ENCODE results near the gene JPH2.

Gene JPH2

GRCh38 chr20:44085616-44086434 lies 101.2 kb downstream of the JPH2 start:
- TF ChIP-seq ZNF274 (IDR thresholded peaks at IDR 0.05; ENCODE audit: low read depth, low read length) (no peak), SUZ12 (IDR thresholded peaks at IDR 0.05; ENCODE audit: extremely low read depth, insufficient read depth, insufficient read length) (no peak), YY1 (IDR thresholded peaks at IDR 0.05; ENCODE audit: insufficient read depth, insufficient read length) (no peak)
- Histone ChIP-seq H3K27me3 (ENCODE audit: insufficient read depth, insufficient read length) (no peaks in the 10 kb centered on the region), H3K9ac (ENCODE audit: insufficient read length, low read depth) (no peak overlapping the region), H3K4me3 (ENCODE audit: insufficient read length, low read depth) (no peak overlapping the region), H3K36me3 (ENCODE audit: insufficient read depth, insufficient read length, low read length) (no peaks in the 10 kb centered on the region), H3K9me3 (ENCODE audit: insufficient read depth, low read length) (no peaks in the 10 kb centered on the region), H3K4me1 (ENCODE audit: insufficient read depth, insufficient read length) (peaks cover 2% of the 10 kb centered on the region)
- no peak for DNase-seq (ENCODE audit: low read depth, low spot score)

GRCh38 chr20:44084891-44085290 lies 102.1 kb downstream of the JPH2 start:
- H3K9ac ChIP-seq (ENCODE audit: insufficient read length, low read depth) = no peak overlapping the region
- H3K27me3 ChIP-seq (ENCODE audit: insufficient read depth, insufficient read length) = no peaks in the 10 kb centered on the region
- no peak overlapping the region for H3K4me3 ChIP-seq (ENCODE audit: insufficient read length, low read depth)
- TF ChIP-seq ZNF274 (IDR thresholded peaks at IDR 0.05; ENCODE audit: low read depth, low read length) (no peak), SUZ12 (IDR thresholded peaks at IDR 0.05; ENCODE audit: extremely low read depth, insufficient read depth, insufficient read length) (no peak), YY1 (IDR thresholded peaks at IDR 0.05; ENCODE audit: insufficient read depth, insufficient read length) (no peak)
- peaks cover 2% of the 10 kb centered on the region for H3K4me1 ChIP-seq (ENCODE audit: insufficient read depth, insufficient read length)
- H3K9me3 ChIP-seq (ENCODE audit: insufficient read depth, low read length) = no peaks in the 10 kb centered on the region
- H3K36me3 ChIP-seq (ENCODE audit: insufficient read depth, insufficient read length, low read length) = no peaks in the 10 kb centered on the region
- no peak for DNase-seq (ENCODE audit: low read depth, low spot score)

- H3K9ac ChIP-seq (ENCODE audit: insufficient read length, low read depth) = no peak overlapping the region
- no peaks in the 10 kb centered on the region for H3K9me3 ChIP-seq (ENCODE audit: insufficient read depth, low read length)
- peaks cover 2% of the 10 kb centered on the region for H3K4me1 ChIP-seq (ENCODE audit: insufficient read depth, insufficient read length)
- H3K36me3 ChIP-seq (ENCODE audit: insufficient read depth, insufficient read length, low read length) = no peaks in the 10 kb centered on the region
- DNase-seq (ENCODE audit: low read depth, low spot score) = no peak
- H3K4me3 ChIP-seq (ENCODE audit: insufficient read length, low read depth) = no peak overlapping the region
- H3K27me3 ChIP-seq (ENCODE audit: insufficient read depth, insufficient read length) = no peaks in the 10 kb centered on the region
- TF ChIP-seq ZNF274 (IDR thresholded peaks at IDR 0.05; ENCODE audit: low read depth, low read length) = no peak
- no peak for TF ChIP-seq SUZ12 (IDR thresholded peaks at IDR 0.05; ENCODE audit: extremely low read depth, insufficient read depth, insufficient read length)
- no peak for TF ChIP-seq YY1 (IDR thresholded peaks at IDR 0.05; ENCODE audit: insufficient read depth, insufficient read length)
Observed at GRCh38 chr20:44084439-44084838, 102.5 kb downstream of the JPH2 start.

GRCh38 chr20:44083220-44083933 lies 103.6 kb downstream of the JPH2 start:
- H3K4me1 ChIP-seq (ENCODE audit: insufficient read depth, insufficient read length) = peaks cover 2% of the 10 kb centered on the region
- DNase-seq (ENCODE audit: low read depth, low spot score) = no peak

GRCh38 chr20:44081888-44082287 lies 105.1 kb downstream of the JPH2 start:
- H3K4me3 ChIP-seq (ENCODE audit: insufficient read length, low read depth) = no peak overlapping the region
- no peaks in the 10 kb centered on the region for H3K4me1 ChIP-seq (ENCODE audit: insufficient read depth, insufficient read length)
- no peaks in the 10 kb centered on the region for H3K27me3 ChIP-seq (ENCODE audit: insufficient read depth, insufficient read length)
- DNase-seq (ENCODE audit: low read depth, low spot score) = no peak
- H3K9ac ChIP-seq (ENCODE audit: insufficient read length, low read depth) = no peak overlapping the region
- TF ChIP-seq ZNF274 (IDR thresholded peaks at IDR 0.05; ENCODE audit: low read depth, low read length) (no peak), YY1 (IDR thresholded peaks at IDR 0.05; ENCODE audit: insufficient read depth, insufficient read length) (no peak), SUZ12 (IDR thresholded peaks at IDR 0.05; ENCODE audit: extremely low read depth, insufficient read depth, insufficient read length) (no peak)
- no peaks in the 10 kb centered on the region for H3K9me3 ChIP-seq (ENCODE audit: insufficient read depth, low read length)
- H3K36me3 ChIP-seq (ENCODE audit: insufficient read depth, insufficient read length, low read length) = no peaks in the 10 kb centered on the region

More at GRCh38 chr20:44083220-44083933, 103.6 kb downstream of the JPH2 start:
- H3K36me3 ChIP-seq (ENCODE audit: insufficient read depth, insufficient read length, low read length) = no peaks in the 10 kb centered on the region
- no peak overlapping the region for H3K9ac ChIP-seq (ENCODE audit: insufficient read length, low read depth)
- no peak for TF ChIP-seq YY1 (IDR thresholded peaks at IDR 0.05; ENCODE audit: insufficient read depth, insufficient read length)
- TF ChIP-seq ZNF274 (IDR thresholded peaks at IDR 0.05; ENCODE audit: low read depth, low read length) = no peak
- TF ChIP-seq SUZ12 (IDR thresholded peaks at IDR 0.05; ENCODE audit: extremely low read depth, insufficient read depth, insufficient read length) = no peak
- no peaks in the 10 kb centered on the region for H3K9me3 ChIP-seq (ENCODE audit: insufficient read depth, low read length)
- H3K27me3 ChIP-seq (ENCODE audit: insufficient read depth, insufficient read length) = no peaks in the 10 kb centered on the region
- no peak overlapping the region for H3K4me3 ChIP-seq (ENCODE audit: insufficient read length, low read depth)

- H3K4me3 ChIP-seq (ENCODE audit: insufficient read length, low read depth) = no peak overlapping the region
- no peaks in the 10 kb centered on the region for H3K4me1 ChIP-seq (ENCODE audit: insufficient read depth, insufficient read length)
- no peaks in the 10 kb centered on the region for H3K9me3 ChIP-seq (ENCODE audit: insufficient read depth, low read length)
- no peaks in the 10 kb centered on the region for H3K36me3 ChIP-seq (ENCODE audit: insufficient read depth, insufficient read length, low read length)
- DNase-seq (ENCODE audit: low read depth, low spot score) = no peak
- H3K9ac ChIP-seq (ENCODE audit: insufficient read length, low read depth) = no peak overlapping the region
- H3K27me3 ChIP-seq (ENCODE audit: insufficient read depth, insufficient read length) = no peaks in the 10 kb centered on the region
- TF ChIP-seq YY1 (IDR thresholded peaks at IDR 0.05; ENCODE audit: insufficient read depth, insufficient read length) (no peak), SUZ12 (IDR thresholded peaks at IDR 0.05; ENCODE audit: extremely low read depth, insufficient read depth, insufficient read length) (no peak), ZNF274 (IDR thresholded peaks at IDR 0.05; ENCODE audit: low read depth, low read length) (no peak)
Observed at GRCh38 chr20:44081476-44081875, 105.5 kb downstream of the JPH2 start.

- Histone ChIP-seq H3K9ac (ENCODE audit: insufficient read length, low read depth) (no peak overlapping the region), H3K27me3 (ENCODE audit: insufficient read depth, insufficient read length) (no peaks in the 10 kb centered on the region), H3K4me1 (ENCODE audit: insufficient read depth, insufficient read length) (no peaks in the 10 kb centered on the region), H3K36me3 (ENCODE audit: insufficient read depth, insufficient read length, low read length) (no peaks in the 10 kb centered on the region), H3K9me3 (ENCODE audit: insufficient read depth, low read length) (no peaks in the 10 kb centered on the region), H3K4me3 (ENCODE audit: insufficient read length, low read depth) (no peak overlapping the region)
- no peak for TF ChIP-seq SUZ12 (IDR thresholded peaks at IDR 0.05; ENCODE audit: extremely low read depth, insufficient read depth, insufficient read length)
- no peak for TF ChIP-seq YY1 (IDR thresholded peaks at IDR 0.05; ENCODE audit: insufficient read depth, insufficient read length)
- no peak for TF ChIP-seq ZNF274 (IDR thresholded peaks at IDR 0.05; ENCODE audit: low read depth, low read length)
- DNase-seq (ENCODE audit: low read depth, low spot score) = peak; percentile 73
Observed at GRCh38 chr20:44080646-44081267, 106.2 kb downstream of the JPH2 start.

All from NT2/D1 (cell line).